IPS-18c (cell line): ENCODE measurements around the gene RANBP1.
"Not testable (repeated sequence)": the region's sequence is repeated elsewhere in the genome, so short reads cannot be mapped to it uniquely, and the experiment has no call there.

Source experiments
- H3K4me3 ChIP-seq: 2 replicates; pipeline ENCODE4 v1.7.0; 2013; ENCODE audit warnings: low read depth, mild to moderate bottlenecking, low read length, moderate library complexity; ENCODE audit not compliant: insufficient read depth
- H3K9me3 ChIP-seq: one replicate; pipeline ENCODE4 v1.6.1; 2013; ENCODE audit warnings: mild to moderate bottlenecking, low read length, moderate library complexity; ENCODE audit not compliant: control insufficient read depth, insufficient read depth

Gene RANBP1

DNA sequence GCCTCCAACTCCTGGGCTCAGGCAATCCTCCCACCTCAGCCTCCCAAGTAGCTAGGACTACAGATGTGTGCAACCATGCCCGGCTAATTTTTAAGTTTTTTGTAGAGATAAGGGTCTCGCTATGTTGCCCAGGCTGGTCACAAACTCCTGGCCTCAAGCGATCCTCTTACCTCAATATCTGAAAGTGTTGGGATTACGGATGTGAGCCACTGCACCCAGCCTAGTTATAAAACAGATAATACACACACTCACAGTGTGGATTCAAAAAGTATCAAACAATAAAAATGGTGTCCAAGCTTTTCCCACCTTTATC lies 35.3 kb downstream of the RANBP1 start:
- H3K4me3 ChIP-seq, result no peak overlapping the region
- H3K9me3 ChIP-seq, result no peaks in the 10 kb centered on the region

DNA sequence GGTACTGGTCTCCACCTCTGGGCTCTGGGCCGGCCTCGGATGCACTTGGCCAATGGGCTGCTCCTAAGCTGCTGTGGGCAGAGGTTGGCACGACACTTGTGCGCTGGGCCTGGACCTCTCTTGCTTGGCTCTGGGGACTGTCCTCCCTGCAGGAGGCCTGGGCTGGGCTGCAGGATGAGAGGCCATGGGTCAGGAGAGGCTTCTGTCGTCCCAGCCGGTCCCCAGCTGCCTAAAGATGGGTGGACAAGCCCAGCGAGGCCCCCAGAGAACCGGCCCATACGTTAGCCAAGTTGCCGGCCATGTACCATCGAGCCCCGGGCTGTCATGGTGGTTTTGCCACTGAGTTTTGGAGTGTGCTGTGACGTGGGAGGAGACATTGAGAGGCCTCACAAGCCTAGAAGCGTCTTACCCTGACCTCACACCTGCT lies 36.6 kb downstream of the RANBP1 start:
- Histone ChIP-seq H3K4me3 (no peak overlapping the region), H3K9me3 (no peaks in the 10 kb centered on the region)

DNA sequence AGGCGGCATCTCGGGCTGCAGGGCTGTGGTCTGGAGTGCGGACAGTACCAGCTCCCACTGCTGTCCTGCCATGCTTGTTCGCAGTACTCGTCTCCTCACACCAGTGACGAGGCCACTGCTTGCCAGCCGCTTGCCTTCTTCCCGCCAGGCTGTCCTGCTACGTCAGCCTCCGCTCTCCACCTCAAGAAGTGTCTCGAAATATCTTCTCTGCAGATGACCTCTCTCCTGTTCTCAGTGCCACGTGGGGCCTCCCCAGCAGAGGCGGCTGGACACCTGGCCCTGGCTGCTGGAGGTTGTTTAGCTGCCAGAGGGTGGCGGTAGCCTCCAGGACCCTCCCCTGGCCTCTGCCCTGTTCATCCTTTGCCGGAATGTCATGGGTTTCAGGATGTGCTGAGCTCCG lies 38.0 kb downstream of the RANBP1 start:
- no peak overlapping the region for H3K4me3 ChIP-seq
- H3K9me3 ChIP-seq, result no peaks in the 10 kb centered on the region

DNA sequence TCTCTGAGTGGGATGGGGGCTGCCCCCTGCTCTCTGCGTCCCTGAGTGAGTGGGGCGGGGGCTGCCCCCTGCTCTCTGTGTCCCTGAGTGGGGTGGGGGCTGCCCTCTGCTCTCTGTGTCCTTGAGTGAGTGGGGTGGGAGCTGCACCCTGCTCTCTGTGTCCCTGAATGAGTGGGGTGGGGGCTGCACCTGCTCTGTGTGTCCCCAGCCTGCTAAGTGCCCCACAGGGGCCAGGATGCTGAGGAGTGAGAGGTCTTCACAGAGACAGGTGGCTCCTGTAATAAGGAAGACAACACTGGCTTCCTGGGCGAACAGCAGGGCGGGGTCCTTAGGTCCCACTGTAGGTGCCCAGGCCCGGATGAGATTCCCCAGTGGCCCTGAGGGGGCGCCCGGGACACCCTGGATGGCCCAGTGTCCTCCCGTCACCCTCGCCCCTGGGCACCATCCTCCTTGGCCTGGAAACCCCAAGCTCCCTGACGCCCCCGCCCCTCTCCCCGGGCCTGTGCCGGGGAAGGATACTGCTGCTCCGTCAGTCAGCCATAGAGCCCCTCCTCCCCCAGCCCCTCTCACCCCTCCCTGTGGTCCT lies 38.8 kb downstream of the RANBP1 start:
- no peak overlapping the region for H3K4me3 ChIP-seq

DNA sequence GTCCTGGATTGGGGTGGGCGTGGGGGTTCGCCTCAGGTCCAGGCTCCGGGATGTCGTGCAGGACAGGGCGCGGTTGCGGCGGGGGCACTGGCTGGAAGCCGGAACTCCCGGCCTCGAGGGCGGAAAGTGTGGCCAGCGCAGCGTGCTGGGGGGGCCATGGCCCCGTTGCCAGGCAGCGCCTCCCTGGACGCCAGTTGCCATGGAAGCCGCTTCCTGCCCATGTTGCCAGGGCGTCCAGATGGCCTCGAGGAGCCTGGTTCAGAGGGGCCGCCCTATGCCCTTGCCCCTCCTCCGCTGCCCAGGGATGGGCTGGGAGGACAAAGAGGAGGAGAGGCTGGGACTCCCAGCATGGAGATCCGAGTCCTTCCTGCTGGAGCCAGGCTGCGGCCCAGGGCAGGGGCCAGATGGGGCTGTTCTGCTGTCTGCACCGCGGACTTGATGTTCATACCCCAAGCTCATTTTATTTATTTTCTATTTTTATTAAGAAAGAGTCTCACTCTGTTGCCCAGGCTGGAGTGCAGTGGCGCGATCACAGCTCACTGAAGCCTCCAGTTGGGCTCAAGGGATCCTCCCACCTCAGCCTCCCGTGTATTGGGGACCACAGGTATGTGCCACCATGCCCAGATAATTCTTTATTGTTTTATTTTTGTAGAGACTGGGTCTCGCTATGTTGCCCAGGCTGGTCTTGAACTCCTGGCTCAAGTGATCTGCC lies 39.6 kb downstream of the RANBP1 start:
- Histone ChIP-seq H3K4me3 (no peak overlapping the region), H3K9me3 (no peaks in the 10 kb centered on the region)

More for the DNA sequence above, 38.8 kb downstream of the RANBP1 start:
- no peaks in the 10 kb centered on the region for H3K9me3 ChIP-seq

DNA sequence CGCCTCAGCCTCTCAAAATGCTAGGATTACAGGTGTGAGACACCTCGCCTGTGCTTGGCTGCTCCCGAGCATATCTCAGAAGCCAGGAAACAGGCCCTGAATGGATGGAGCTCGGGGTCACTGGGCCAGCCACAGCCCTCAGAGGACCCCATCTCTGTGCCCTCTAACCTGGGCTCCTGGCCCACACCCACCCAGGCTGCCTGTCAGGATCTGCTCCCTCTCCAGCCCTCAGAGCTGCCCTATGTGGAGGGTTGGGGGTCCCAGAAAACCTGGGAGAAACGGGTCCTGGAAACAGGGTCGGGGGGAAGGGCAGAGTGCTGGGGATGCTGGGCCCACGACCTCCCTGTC lies 40.1 kb downstream of the RANBP1 start:
- H3K4me3 ChIP-seq, result no peak overlapping the region
- H3K9me3 ChIP-seq, result no peaks in the 10 kb centered on the region

DNA sequence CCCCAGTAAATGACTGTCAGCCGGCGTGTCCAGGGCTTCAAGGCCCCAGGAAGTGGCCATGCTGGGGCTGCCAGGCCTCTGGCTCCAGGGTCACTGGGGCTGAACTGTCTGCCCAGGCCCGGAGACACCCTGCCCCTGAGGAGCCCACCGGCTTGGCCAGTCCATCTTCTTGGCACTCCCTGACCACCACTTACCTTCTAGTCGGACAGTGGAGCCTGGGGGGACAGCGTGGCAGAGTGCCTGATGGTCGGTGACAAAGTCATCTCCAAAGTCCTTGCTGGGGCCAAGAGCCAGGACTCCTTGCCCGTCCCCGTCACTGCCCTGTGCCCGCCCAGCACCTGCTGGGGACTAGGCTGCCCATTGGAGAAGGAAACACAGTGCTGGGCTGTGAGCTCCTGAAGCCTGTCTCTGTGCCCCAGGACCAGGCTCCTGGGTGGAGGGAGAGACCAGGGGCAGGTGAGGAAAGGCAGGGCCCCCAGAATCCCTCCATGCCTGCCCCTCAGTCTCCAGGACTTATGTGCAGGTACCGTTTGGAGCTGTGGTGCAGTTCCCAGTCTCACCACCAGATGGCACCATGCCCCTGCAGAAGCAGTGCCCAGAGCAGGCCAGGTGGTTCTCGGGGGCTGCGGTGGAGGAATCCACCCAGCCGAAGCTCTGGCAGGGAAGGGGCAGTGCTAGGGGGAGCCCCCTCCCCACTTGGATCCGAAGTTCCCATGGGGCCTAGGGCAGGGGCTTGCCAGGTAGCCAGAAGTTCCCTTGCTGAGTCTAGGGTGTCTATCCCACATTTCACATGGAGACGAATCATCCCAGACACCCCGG lies 40.9 kb downstream of the RANBP1 start:
- Histone ChIP-seq H3K4me3 (no peak overlapping the region), H3K9me3 (no peaks in the 10 kb centered on the region)

DNA sequence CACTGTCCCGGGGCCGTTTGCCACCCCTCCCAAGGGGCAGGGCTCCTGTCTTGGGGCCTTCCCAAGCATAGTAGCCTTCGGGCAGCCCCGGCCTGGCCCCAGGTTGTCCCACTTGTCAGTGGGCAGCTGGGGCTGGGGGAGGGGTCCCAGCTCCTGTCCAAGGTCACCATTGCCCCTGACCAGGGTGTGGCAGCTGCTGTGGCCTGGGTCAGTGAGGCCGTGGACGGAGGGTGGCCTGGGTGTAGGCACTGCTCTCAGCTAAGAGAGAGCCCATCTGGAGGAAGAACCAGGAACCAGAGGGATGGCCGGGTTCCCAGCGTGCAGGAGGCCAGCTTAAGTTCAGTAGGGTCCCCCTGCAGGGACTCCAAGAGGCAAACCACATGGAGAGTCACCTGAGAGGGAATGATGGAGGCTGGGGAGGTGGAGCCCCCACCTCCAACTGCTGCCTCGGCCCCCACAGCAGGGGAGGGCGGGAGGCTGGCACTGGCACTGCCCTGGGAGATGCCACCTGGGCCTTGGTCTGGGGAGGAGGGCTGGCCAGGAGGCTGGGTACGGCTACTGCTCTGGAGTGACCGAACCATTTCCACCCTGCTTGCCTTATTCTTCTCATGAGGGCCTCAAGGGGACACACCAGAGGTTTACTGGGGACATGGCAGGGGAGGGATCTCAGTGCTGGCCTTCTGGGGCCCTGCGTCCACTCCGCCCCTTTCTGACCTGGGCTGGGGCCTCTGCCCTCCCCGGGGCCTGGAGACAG lies 41.7 kb downstream of the RANBP1 start:
- Histone ChIP-seq H3K4me3 (no peak overlapping the region), H3K9me3 (no peaks in the 10 kb centered on the region)

DNA sequence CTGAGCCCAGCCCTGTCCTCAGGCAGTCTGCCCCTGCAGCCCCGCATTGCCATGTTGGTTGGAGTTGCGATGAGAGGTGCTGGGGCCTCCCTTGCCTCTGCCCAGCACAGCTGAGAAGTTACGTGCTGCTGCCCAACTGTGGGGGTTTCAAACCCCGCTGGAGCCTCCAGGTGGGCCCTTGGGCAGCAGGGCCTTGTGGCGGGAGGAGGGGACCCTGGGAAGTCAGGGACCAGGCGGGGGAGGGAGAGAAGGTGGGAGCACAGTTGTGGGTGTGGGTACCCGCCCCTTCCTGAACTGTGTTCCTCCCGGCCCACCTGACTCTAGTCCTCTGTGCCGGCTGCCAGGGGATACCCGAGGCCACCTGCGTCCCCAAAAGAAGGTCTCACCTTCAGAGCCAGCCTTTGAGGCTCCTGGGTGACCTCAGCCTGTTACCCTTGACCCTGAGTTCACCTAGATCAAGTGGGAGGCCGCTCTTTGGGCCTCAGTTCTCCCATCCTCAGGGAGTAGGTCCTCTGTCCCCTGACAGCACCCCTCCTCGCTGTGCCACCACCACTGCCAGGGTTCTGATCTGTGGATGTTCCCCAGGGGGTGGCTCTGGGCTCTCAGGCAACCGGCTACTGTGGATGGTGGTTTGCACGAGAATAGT lies 42.6 kb downstream of the RANBP1 start:
- no peak overlapping the region for H3K4me3 ChIP-seq
- H3K9me3 ChIP-seq, result peaks cover 2% of the 10 kb centered on the region

DNA sequence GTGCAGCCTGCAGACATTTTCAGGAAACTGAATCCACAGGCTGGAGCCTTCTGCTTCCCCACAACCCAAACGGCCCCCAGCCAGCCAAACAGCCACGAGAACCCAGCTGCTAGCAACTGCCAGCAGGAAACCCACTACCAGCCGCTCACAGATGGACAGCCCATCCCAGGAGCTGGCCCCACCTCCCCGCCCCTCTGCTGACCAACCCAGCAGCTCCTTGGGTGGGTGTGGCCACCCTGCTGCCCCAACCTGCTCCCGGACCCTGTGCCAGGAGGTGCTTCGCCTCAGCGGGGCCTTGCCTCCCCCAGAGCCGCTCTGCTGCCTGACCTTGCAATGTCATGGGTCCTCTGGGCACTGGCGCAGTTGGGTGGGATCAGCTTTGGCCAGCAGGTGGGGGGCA lies 43.2 kb downstream of the RANBP1 start:
- peaks cover 2% of the 10 kb centered on the region for H3K9me3 ChIP-seq
- no peak overlapping the region for H3K4me3 ChIP-seq

DNA sequence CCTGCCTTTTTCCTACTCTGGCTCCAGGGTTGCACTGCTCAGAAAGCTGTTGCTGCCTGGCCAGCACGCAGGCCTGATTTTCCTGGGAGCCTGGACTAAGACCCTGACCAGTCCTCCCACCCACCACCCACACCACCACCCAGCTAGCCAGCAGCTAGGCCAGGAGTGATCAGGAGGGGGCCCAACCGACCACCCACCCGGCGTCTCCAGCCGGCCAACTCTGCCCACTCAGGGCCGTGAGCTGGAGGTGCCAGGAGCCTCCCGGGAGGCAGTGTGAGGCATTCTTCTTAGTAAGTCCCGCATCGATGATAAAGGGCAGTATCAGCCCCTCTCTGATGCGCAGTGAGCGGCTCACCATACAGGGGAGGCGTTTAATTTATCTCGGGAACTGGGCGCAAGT lies 43.6 kb downstream of the RANBP1 start:
- H3K9me3 ChIP-seq, H3K4me3 ChIP-seq: not testable (repeated sequence)

DNA sequence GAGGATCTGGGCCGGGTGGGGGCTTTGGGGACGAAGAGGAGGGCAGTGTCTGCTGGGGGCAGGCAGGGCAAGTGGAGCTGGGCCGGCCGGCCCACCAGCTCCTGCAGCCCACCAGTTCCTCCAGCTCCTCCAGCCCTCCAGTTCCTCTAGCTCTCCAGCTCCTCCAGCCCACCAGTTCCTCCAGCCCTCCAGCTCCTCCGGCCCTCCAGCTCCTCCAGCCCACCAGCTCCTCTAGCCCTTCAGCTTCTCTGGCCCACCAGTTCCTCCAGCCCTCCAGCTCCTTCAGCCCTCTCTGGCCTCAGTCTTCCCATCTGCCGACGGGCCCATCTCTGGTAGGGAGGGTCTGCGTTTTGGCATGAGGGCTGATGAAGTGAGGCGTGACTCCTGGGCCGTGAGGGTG lies 44.1 kb downstream of the RANBP1 start:
- Histone ChIP-seq H3K4me3 (no peak overlapping the region), H3K9me3 (peaks cover 2% of the 10 kb centered on the region)

DNA sequence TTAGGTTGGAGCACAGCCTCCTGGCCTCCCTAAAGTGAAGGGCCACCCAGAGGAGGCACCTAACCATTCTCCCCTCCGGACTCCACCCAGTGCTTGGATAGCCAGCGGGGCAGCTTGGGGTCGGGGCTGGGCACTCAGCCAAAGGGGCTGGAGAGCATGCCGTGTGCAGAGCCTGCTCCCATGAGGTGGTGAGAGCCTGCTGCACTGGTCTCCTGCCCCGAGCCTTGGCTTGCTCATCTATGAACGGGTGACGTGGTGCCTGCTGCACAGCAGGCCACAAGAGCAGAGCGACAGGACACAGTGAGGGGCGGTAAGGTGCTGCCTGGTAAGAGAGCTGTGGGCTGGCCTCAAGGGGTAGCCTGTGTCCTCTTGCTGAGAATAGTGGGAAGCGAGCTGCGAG lies 49.0 kb downstream of the RANBP1 start:
- H3K4me3 ChIP-seq, result no peak overlapping the region
- H3K9me3 ChIP-seq, result peaks cover 2% of the 10 kb centered on the region

DNA sequence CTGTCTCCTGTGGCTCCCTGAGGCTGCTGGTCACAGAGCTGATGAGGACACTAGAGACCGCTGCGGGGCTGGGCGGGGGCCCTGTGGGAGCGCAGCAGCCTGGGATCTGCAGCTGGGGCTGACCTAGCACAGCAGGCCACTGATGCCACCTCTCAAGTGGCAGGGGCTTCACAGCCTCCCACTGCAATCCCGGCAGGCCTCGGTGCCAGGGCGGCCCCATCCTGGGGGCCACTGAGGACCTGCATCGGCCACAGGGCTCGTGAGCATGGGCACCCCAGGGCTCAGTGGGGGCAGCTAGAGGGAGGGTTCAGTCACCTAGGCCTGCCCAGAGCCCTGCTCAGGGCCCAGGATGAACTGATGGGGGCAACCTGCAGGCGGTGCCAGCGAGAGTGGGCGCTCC lies 49.5 kb downstream of the RANBP1 start:
- Histone ChIP-seq H3K9me3 (peaks cover 2% of the 10 kb centered on the region), H3K4me3 (no peak overlapping the region)

DNA sequence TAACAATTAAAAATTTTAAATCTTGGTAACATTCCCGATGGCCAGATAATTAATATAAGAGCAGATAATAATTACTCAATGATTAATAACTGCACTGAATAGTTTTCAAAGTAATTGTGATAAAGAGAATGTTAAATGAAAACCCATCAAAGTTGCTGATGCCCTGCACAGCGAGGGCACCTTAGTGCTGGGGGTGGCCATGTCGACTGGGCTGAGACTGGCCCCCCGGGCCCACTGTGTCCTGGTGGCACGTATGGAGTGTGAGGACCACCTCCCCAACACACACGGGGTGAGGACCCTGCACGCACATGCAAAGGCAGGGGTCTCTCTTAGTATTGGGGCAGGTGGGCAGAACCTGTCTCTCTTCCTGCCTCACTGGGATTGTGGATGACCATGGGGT lies 50.0 kb downstream of the RANBP1 start:
- Histone ChIP-seq H3K4me3 (no peak overlapping the region), H3K9me3 (peaks cover 2% of the 10 kb centered on the region)

DNA sequence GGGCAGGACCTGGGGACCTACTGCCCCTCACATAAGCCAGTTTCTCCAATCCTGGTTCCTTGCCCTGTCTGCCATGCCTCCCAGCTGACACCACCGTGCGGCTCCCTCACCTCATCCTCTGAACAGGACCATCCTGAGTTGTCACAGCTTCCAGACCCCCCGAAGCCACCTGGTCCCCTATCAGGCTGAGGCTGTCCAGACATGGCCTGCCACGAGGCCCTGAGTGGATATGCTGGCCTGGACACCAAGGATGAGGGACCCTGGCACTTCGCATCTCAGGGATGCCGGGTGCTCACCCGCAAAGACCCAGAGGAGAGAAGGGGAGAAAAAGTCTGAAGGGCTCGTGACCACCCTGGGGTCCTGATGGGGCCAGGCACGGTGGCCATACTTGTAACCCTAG lies 50.8 kb downstream of the RANBP1 start:
- H3K4me3 ChIP-seq, result no peak overlapping the region
- peaks cover 2% of the 10 kb centered on the region for H3K9me3 ChIP-seq

DNA sequence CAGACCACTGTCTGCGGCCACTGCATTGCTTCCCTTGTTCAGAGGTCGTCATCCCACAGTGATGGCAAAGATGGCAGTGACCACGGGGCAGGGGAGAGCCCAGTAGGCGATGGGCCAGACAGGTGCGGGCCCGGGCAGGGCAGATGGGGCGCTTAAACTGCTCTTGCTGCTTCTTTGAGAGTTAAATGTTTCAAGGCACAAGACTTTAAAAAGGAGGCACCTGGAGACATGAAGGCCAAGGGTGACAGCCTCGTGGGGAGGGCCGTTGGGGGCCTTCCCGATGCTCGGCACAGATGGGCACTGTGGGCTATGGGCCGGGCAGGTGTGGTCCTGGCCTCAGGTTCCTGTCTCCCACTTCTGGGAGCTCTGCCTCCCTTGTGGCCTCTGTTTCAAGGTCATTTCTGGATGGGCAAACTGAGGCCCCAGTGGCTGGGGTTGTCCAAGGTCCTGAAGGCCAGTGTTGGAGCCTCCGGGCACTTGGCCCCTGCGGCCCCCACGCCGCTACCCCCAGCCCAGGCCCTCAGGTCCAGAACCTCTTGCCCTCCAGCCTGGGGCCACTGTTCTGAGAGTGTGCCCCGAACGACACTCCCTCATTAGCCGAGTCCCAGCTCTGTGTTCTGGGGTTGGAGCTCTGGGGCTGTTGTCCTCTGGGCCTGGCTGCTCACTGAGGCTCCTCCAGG lies 51.9 kb downstream of the RANBP1 start:
- H3K4me3 ChIP-seq, result no peak overlapping the region

More for the DNA sequence above, 51.9 kb downstream of the RANBP1 start:
- H3K9me3 ChIP-seq, result peaks cover 2% of the 10 kb centered on the region
